HL-60 (cell line): ENCODE measurements around the gene JAKMIP1.

Source experiments
- DNase-seq, 2 experiments: peaks; one replicate each; pipeline ENCODE4 v3.0.0-alpha.2; 2010 to 2020; ENCODE audit warnings: low read depth in 1 of 2, low spot score in 1 of 2
- H3K27ac ChIP-seq: fragments of 250-450 bp; sonication (Bioruptor Pico); replicated peaks from 2 replicates; pipeline ENCODE4 v1.5.1; 2020; ENCODE audit warnings: mild to moderate bottlenecking, moderate library complexity
- H3K27me3 ChIP-seq: fragments of 250-450 bp; sonication (Bioruptor Pico); 2 replicates; pipeline ENCODE4 v1.5.1; 2021; ENCODE audit warnings: mild to moderate bottlenecking, moderate library complexity; ENCODE audit not compliant: insufficient read depth, poor library complexity, severe bottlenecking
- H3K4me3 ChIP-seq: replicated peaks from 2 replicates; pipeline ENCODE4 v1.5.1; 2011; ENCODE audit warnings: mild to moderate bottlenecking, control low read depth, low read length; ENCODE audit not compliant: insufficient read depth
- GABPA ChIP-seq: IDR thresholded peaks from 2 replicates; pipeline ENCODE4 v1.6.1; 2012; ENCODE audit warnings: low read depth
- POLR2AphosphoS5 ChIP-seq: IDR thresholded peaks from 2 replicates; pipeline ENCODE4 v1.6.1; 2012; ENCODE audit warnings: low read depth
- SPI1 ChIP-seq: IDR thresholded peaks from 2 replicates; pipeline ENCODE4 v1.6.1; 2012; ENCODE audit warnings: low read depth, mild to moderate bottlenecking, borderline replicate concordance
- TF ChIP-seq, protein P1 (sequence below): IDR thresholded peaks from 2 replicates; pipeline ENCODE4 v1.6.1; 2012; ENCODE audit warnings: low read depth; ENCODE audit not compliant: insufficient replicate concordance
- TF ChIP-seq, protein P2 (sequence below): IDR thresholded peaks from one replicate; pipeline ENCODE4 v1.5.1; 2011; ENCODE audit warnings: low read length, control low read depth, inconsistent platforms; ENCODE audit not compliant: insufficient read depth

The JAKMIP1 gene

DNA sequence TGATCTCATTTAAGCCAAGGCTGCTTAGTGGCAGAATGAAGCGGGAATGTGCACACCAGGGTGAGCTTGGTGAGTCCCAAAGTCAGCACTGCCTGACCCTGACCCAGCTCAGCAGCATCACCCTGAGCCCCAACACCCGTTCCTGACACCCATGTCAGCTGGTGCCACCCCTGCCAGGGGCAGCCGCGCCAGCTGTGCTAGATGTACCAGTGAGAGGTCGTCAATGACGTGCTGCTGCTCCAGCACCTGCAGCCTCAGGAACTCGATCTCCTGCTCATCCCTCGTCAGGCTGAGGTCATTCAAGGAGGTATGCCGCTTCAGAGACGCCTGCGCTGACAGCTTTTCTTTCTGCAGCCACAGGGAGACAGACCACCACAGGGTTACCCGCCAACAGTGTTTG is 120.4 kb downstream of the JAKMIP1 start:
- TF ChIP-seq, protein P1, sequence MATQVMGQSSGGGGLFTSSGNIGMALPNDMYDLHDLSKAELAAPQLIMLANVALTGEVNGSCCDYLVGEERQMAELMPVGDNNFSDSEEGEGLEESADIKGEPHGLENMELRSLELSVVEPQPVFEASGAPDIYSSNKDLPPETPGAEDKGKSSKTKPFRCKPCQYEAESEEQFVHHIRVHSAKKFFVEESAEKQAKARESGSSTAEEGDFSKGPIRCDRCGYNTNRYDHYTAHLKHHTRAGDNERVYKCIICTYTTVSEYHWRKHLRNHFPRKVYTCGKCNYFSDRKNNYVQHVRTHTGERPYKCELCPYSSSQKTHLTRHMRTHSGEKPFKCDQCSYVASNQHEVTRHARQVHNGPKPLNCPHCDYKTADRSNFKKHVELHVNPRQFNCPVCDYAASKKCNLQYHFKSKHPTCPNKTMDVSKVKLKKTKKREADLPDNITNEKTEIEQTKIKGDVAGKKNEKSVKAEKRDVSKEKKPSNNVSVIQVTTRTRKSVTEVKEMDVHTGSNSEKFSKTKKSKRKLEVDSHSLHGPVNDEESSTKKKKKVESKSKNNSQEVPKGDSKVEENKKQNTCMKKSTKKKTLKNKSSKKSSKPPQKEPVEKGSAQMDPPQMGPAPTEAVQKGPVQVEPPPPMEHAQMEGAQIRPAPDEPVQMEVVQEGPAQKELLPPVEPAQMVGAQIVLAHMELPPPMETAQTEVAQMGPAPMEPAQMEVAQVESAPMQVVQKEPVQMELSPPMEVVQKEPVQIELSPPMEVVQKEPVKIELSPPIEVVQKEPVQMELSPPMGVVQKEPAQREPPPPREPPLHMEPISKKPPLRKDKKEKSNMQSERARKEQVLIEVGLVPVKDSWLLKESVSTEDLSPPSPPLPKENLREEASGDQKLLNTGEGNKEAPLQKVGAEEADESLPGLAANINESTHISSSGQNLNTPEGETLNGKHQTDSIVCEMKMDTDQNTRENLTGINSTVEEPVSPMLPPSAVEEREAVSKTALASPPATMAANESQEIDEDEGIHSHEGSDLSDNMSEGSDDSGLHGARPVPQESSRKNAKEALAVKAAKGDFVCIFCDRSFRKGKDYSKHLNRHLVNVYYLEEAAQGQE = no peak
- TF ChIP-seq SPI1 (no peak), GABPA (no peak), POLR2AphosphoS5 (no peak)
- TF ChIP-seq, protein P2, sequence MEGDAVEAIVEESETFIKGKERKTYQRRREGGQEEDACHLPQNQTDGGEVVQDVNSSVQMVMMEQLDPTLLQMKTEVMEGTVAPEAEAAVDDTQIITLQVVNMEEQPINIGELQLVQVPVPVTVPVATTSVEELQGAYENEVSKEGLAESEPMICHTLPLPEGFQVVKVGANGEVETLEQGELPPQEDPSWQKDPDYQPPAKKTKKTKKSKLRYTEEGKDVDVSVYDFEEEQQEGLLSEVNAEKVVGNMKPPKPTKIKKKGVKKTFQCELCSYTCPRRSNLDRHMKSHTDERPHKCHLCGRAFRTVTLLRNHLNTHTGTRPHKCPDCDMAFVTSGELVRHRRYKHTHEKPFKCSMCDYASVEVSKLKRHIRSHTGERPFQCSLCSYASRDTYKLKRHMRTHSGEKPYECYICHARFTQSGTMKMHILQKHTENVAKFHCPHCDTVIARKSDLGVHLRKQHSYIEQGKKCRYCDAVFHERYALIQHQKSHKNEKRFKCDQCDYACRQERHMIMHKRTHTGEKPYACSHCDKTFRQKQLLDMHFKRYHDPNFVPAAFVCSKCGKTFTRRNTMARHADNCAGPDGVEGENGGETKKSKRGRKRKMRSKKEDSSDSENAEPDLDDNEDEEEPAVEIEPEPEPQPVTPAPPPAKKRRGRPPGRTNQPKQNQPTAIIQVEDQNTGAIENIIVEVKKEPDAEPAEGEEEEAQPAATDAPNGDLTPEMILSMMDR = no peak
- no peak overlapping the region for H3K27ac ChIP-seq

DNA sequence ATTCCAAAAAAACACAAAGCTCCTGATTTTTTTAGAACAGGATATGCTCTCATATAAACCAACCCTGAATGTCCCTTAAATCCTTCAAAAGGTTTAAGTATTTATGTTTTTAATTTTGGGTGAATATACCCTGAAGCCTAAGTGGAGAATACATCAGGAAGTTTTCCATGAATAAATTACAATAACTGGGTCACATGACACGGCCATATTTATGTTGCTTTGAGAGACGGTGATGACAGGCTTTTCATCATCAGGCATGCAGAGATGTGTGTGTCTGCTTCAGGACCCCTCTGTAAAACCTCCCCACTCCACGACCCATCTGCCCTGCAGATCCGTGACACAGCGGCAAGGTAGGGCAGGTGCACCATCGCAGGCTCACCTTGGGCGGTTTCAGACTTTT is 121.8 kb downstream of the JAKMIP1 start:
- no peak overlapping the region for H3K4me3 ChIP-seq
- no peaks in the 10 kb centered on the region for H3K27me3 ChIP-seq
- no peak overlapping the region for H3K27ac ChIP-seq
- DNase-seq = no peak
- TF ChIP-seq, protein P2 = no peak
- TF ChIP-seq GABPA (no peak), POLR2AphosphoS5 (no peak), SPI1 (no peak)
- TF ChIP-seq, protein P1 = no peak

More for the DNA sequence above, 120.4 kb downstream of the JAKMIP1 start:
- no peak for DNase-seq
- no peak overlapping the region for H3K4me3 ChIP-seq
- H3K27me3 ChIP-seq = no peaks in the 10 kb centered on the region

DNA sequence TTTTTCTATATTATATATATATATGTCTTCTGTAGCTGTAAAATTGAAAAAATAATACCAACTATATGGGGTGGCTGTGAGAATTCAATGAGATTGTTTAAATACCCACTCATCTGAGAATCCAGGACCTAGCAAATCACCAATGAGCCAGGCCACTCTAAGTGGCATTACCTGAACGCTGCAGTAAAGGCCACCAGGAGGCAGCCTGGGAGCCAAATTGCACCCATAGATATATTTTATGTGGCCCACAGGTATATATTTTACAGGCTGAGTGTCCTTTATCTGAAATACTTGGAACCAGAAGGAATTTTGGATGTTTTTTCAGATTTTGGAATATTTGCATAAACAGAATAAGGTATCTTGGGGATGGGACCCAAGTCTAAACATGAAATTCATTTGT is 124.0 kb downstream of the JAKMIP1 start:
- Histone ChIP-seq H3K27ac (no peak overlapping the region), H3K4me3 (no peak overlapping the region), H3K27me3 (no peaks in the 10 kb centered on the region)
- no peak for DNase-seq
- TF ChIP-seq GABPA = no peak
- TF ChIP-seq, protein P2 = no peak
- no peak for TF ChIP-seq SPI1
- TF ChIP-seq, protein P1 = no peak
- no peak for TF ChIP-seq POLR2AphosphoS5
